ENCODE measurements around the gene WDR37.

The WDR37 gene

DNA sequence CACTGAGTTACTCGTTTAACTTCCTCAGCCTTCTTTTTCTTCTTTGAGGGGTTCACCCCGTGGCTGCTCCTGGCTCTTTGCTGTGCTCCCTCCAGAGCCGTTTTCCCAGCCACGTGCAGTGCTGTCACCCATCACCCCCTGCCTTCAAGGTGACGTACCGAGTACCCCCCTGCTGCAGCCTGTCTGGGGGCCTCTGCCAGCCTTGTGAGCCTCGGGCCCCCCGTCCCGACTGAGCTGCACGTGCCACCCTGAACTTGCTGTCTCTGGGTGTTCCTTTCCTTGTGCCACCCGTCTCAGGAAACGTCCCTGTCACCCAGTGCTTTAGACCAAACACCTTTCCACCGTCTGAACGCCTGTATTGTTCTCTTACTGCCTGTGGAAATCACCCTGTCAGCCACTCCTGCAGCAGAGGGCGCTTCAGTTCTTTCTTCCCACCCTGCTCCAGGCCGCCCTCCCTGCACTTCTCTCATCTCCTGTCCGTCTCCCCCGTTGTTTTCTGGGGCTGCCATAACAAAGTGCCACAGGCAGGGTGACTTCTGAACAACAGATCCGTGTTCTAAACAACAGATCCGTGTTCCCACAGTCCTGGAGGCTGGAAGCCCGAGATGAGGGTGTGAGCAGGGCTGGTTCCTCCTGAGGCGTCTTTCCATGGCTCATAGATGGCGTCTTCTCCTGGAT, 44.6 kb downstream of the WDR37 start:
- ChIA-PET POLR2A (no interaction called here), CTCF (interaction anchor here (1.0 kb wide), 1 partner anchor 9 kb away, joined by 4 read pairs; no protein-coding TSS in a partner anchor)
- Histone ChIP-seq H3K4me3 (ENCODE audit: control insufficient read depth in 1 of 7, extremely low read depth in 1 of 7, insufficient read depth in 4 of 7, low read depth in 2 of 7, low read length in 6 of 7) (no peak overlapping the region), H3K27me3 (replicated peaks in 2 of 5; ENCODE audit: control insufficient read depth in 4 of 5, insufficient read depth in 5 of 5, low read length in 4 of 5) (no peaks in the 10 kb centered on the region), H3K9me3 (ENCODE audit: control extremely low read depth in 1 of 5, control insufficient read depth in 4 of 5, insufficient read depth in 2 of 5, low read depth in 1 of 5, low read length in 4 of 5) (no peaks in the 10 kb centered on the region), H3K27ac (ENCODE audit: insufficient read depth in 1 of 2, low read depth in 1 of 2, low read length in 2 of 2, poor library complexity in 1 of 2, severe bottlenecking in 2 of 2) (no peak overlapping the region), H3K4me1 (ENCODE audit: control extremely low read depth in 1 of 4, control insufficient read depth in 4 of 4, insufficient read depth in 4 of 4, low read length in 3 of 4) (no peaks in the 10 kb centered on the region), H3K36me3 (ENCODE audit: control insufficient read depth in 4 of 4, insufficient read depth in 4 of 4, low read length in 3 of 4) (peaks cover 8 to 87% (median 75%) of the 10 kb centered on the region in 4 experiments)
- 92% methylated on average over 23 of the region's 23 CpGs for WGBS (ENCODE audit: insufficient coverage)
- DNase-seq, result no peak

GRCh38 chr10:1101946-1102345, 45.8 kb downstream of the WDR37 start:
- H3K27ac ChIP-seq (ENCODE audit: insufficient read depth in 1 of 2, low read depth in 1 of 2, low read length in 2 of 2, poor library complexity in 1 of 2, severe bottlenecking in 2 of 2), result no peak overlapping the region
- H3K36me3 ChIP-seq (ENCODE audit: control insufficient read depth in 4 of 4, insufficient read depth in 4 of 4, low read length in 3 of 4), result peaks cover 4 to 85% (median 78%) of the 10 kb centered on the region in 4 experiments
- H3K4me3 ChIP-seq (ENCODE audit: control insufficient read depth in 1 of 7, extremely low read depth in 1 of 7, insufficient read depth in 4 of 7, low read depth in 2 of 7, low read length in 6 of 7), result no peak overlapping the region
- WGBS (ENCODE audit: insufficient coverage), result 98% methylated on average over 37 of the region's 37 CpGs
- H3K4me1 ChIP-seq (ENCODE audit: control extremely low read depth in 1 of 4, control insufficient read depth in 4 of 4, insufficient read depth in 4 of 4, low read length in 3 of 4), result no peaks in the 10 kb centered on the region
- DNase-seq, result no peak
- ChIA-PET CTCF (no interaction called here), POLR2A (no interaction called here)
- H3K9me3 ChIP-seq (ENCODE audit: control extremely low read depth in 1 of 5, control insufficient read depth in 4 of 5, insufficient read depth in 2 of 5, low read depth in 1 of 5, low read length in 4 of 5), result no peaks in the 10 kb centered on the region
- H3K27me3 ChIP-seq (replicated peaks in 2 of 5; ENCODE audit: control insufficient read depth in 4 of 5, insufficient read depth in 5 of 5, low read length in 4 of 5), result no peaks in the 10 kb centered on the region

DNA sequence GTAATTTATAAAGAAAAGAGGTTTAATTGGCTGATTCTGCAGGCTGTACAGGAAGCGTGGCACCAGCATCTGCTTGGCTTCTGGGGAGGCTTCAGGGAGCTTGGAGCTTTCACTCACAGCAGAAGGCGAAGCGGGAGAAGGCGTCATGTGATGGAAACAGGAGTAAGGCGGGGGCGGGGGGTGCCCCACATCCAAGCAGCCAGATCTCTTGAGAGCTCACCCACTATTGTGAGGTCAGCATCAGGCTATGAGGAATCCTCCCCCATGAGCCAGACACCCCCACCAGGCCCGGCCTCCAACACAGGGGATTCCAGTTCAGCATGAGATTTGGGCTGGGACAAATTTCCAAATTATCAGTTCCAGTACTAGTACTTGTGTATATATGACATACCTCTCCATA, 46.2 kb downstream of the WDR37 start:
- H3K4me1 ChIP-seq (ENCODE audit: control extremely low read depth in 1 of 4, control insufficient read depth in 4 of 4, insufficient read depth in 4 of 4, low read length in 3 of 4), result no peaks in the 10 kb centered on the region
- peaks cover 4 to 85% (median 78%) of the 10 kb centered on the region in 4 experiments for H3K36me3 ChIP-seq (ENCODE audit: control insufficient read depth in 4 of 4, insufficient read depth in 4 of 4, low read length in 3 of 4)
- POLR2A ChIA-PET, result no interaction called here
- CTCF ChIA-PET, result no interaction called here
- 96% methylated on average over 4 of the region's 7 CpGs for WGBS (ENCODE audit: insufficient coverage)
- no peaks in the 10 kb centered on the region for H3K27me3 ChIP-seq (replicated peaks in 2 of 5; ENCODE audit: control insufficient read depth in 4 of 5, insufficient read depth in 5 of 5, low read length in 4 of 5)
- no peaks in the 10 kb centered on the region for H3K9me3 ChIP-seq (ENCODE audit: control extremely low read depth in 1 of 5, control insufficient read depth in 4 of 5, insufficient read depth in 2 of 5, low read depth in 1 of 5, low read length in 4 of 5)
- H3K4me3 ChIP-seq (ENCODE audit: control insufficient read depth in 1 of 7, extremely low read depth in 1 of 7, insufficient read depth in 4 of 7, low read depth in 2 of 7, low read length in 6 of 7), result no peak overlapping the region
- no peak for DNase-seq
- H3K27ac ChIP-seq (ENCODE audit: insufficient read depth in 1 of 2, low read depth in 1 of 2, low read length in 2 of 2, poor library complexity in 1 of 2, severe bottlenecking in 2 of 2), result no peak overlapping the region

GRCh38 chr10:1102831-1103230, 46.6 kb downstream of the WDR37 start:
- H3K4me1 ChIP-seq (ENCODE audit: control extremely low read depth in 1 of 4, control insufficient read depth in 4 of 4, insufficient read depth in 4 of 4, low read length in 3 of 4), result no peaks in the 10 kb centered on the region
- H3K9me3 ChIP-seq (ENCODE audit: control extremely low read depth in 1 of 5, control insufficient read depth in 4 of 5, insufficient read depth in 2 of 5, low read depth in 1 of 5, low read length in 4 of 5), result no peaks in the 10 kb centered on the region
- H3K27me3 ChIP-seq (replicated peaks in 2 of 5; ENCODE audit: control insufficient read depth in 4 of 5, insufficient read depth in 5 of 5, low read length in 4 of 5), result no peaks in the 10 kb centered on the region
- H3K4me3 ChIP-seq (ENCODE audit: control insufficient read depth in 1 of 7, extremely low read depth in 1 of 7, insufficient read depth in 4 of 7, low read depth in 2 of 7, low read length in 6 of 7), result no peak overlapping the region
- POLR2A ChIA-PET, result no interaction called here
- peaks cover 6 to 86% (median 78%) of the 10 kb centered on the region in 4 experiments for H3K36me3 ChIP-seq (ENCODE audit: control insufficient read depth in 4 of 4, insufficient read depth in 4 of 4, low read length in 3 of 4)
- 100% methylated on average over 1 of the region's 2 CpGs for WGBS (ENCODE audit: insufficient coverage)
- no peak overlapping the region for H3K27ac ChIP-seq (ENCODE audit: insufficient read depth in 1 of 2, low read depth in 1 of 2, low read length in 2 of 2, poor library complexity in 1 of 2, severe bottlenecking in 2 of 2)
- DNase-seq, result no peak
- CTCF ChIA-PET, result no interaction called here

GRCh38 chr10:1103551-1103950, 47.4 kb downstream of the WDR37 start:
- POLR2A ChIA-PET, result no interaction called here
- Histone ChIP-seq H3K27me3 (replicated peaks in 2 of 5; ENCODE audit: control insufficient read depth in 4 of 5, insufficient read depth in 5 of 5, low read length in 4 of 5) (no peaks in the 10 kb centered on the region), H3K36me3 (ENCODE audit: control insufficient read depth in 4 of 4, insufficient read depth in 4 of 4, low read length in 3 of 4) (peaks cover 6 to 91% (median 82%) of the 10 kb centered on the region in 4 experiments), H3K4me3 (ENCODE audit: control insufficient read depth in 1 of 7, extremely low read depth in 1 of 7, insufficient read depth in 4 of 7, low read depth in 2 of 7, low read length in 6 of 7) (no peak overlapping the region), H3K9me3 (ENCODE audit: control extremely low read depth in 1 of 5, control insufficient read depth in 4 of 5, insufficient read depth in 2 of 5, low read depth in 1 of 5, low read length in 4 of 5) (no peaks in the 10 kb centered on the region), H3K4me1 (ENCODE audit: control extremely low read depth in 1 of 4, control insufficient read depth in 4 of 4, insufficient read depth in 4 of 4, low read length in 3 of 4) (no peaks in the 10 kb centered on the region), H3K27ac (ENCODE audit: insufficient read depth in 1 of 2, low read depth in 1 of 2, low read length in 2 of 2, poor library complexity in 1 of 2, severe bottlenecking in 2 of 2) (no peak overlapping the region)
- DNase-seq, result no peak
- over 99% methylated on average over 17 of the region's 18 CpGs for WGBS (ENCODE audit: insufficient coverage)
- CTCF ChIA-PET, result no interaction called here

- DNase-seq, result no peak
- POLR2A ChIA-PET, result no interaction called here
- Histone ChIP-seq H3K27ac (ENCODE audit: insufficient read depth in 1 of 2, low read depth in 1 of 2, low read length in 2 of 2, poor library complexity in 1 of 2, severe bottlenecking in 2 of 2) (no peak overlapping the region), H3K27me3 (replicated peaks in 2 of 5; ENCODE audit: control insufficient read depth in 4 of 5, insufficient read depth in 5 of 5, low read length in 4 of 5) (no peaks in the 10 kb centered on the region), H3K4me1 (ENCODE audit: control extremely low read depth in 1 of 4, control insufficient read depth in 4 of 4, insufficient read depth in 4 of 4, low read length in 3 of 4) (no peaks in the 10 kb centered on the region), H3K4me3 (ENCODE audit: control insufficient read depth in 1 of 7, extremely low read depth in 1 of 7, insufficient read depth in 4 of 7, low read depth in 2 of 7, low read length in 6 of 7) (no peak overlapping the region), H3K36me3 (ENCODE audit: control insufficient read depth in 4 of 4, insufficient read depth in 4 of 4, low read length in 3 of 4) (peaks cover 8 to 89% (median 79%) of the 10 kb centered on the region in 4 experiments), H3K9me3 (ENCODE audit: control extremely low read depth in 1 of 5, control insufficient read depth in 4 of 5, insufficient read depth in 2 of 5, low read depth in 1 of 5, low read length in 4 of 5) (no peaks in the 10 kb centered on the region)
- 97% methylated on average over 11 of the region's 14 CpGs for WGBS (ENCODE audit: insufficient coverage)
- CTCF ChIA-PET, result interaction anchor here (1.2 kb wide), 1 partner anchor 264 kb away, joined by 5 read pairs; no protein-coding TSS in a partner anchor
Measured at GRCh38 chr10:1104971-1105370, 48.8 kb downstream of the WDR37 start.

- H3K4me3 ChIP-seq (ENCODE audit: control insufficient read depth in 1 of 7, extremely low read depth in 1 of 7, insufficient read depth in 4 of 7, low read depth in 2 of 7, low read length in 6 of 7), result no peak overlapping the region
- CTCF ChIA-PET, result interaction anchor here (1.1 kb wide), 1 partner anchor 38 kb away, joined by 3 read pairs; no protein-coding TSS in a partner anchor
- 94% methylated on average over 13 of the region's 15 CpGs for WGBS (ENCODE audit: insufficient coverage)
- H3K27ac ChIP-seq (ENCODE audit: insufficient read depth in 1 of 2, low read depth in 1 of 2, low read length in 2 of 2, poor library complexity in 1 of 2, severe bottlenecking in 2 of 2), result no peak overlapping the region
- POLR2A ChIA-PET, result no interaction called here
- peaks cover 0 to 3% (median 0%) of the 10 kb centered on the region in 4 experiments for H3K4me1 ChIP-seq (ENCODE audit: control extremely low read depth in 1 of 4, control insufficient read depth in 4 of 4, insufficient read depth in 4 of 4, low read length in 3 of 4)
- no peaks in the 10 kb centered on the region for H3K9me3 ChIP-seq (ENCODE audit: control extremely low read depth in 1 of 5, control insufficient read depth in 4 of 5, insufficient read depth in 2 of 5, low read depth in 1 of 5, low read length in 4 of 5)
- peaks cover 8 to 86% (median 76%) of the 10 kb centered on the region in 4 experiments for H3K36me3 ChIP-seq (ENCODE audit: control insufficient read depth in 4 of 4, insufficient read depth in 4 of 4, low read length in 3 of 4)
- no peaks in the 10 kb centered on the region for H3K27me3 ChIP-seq (replicated peaks in 2 of 5; ENCODE audit: control insufficient read depth in 4 of 5, insufficient read depth in 5 of 5, low read length in 4 of 5)
- no peak for DNase-seq
Measured at GRCh38 chr10:1107004-1107403, 50.8 kb downstream of the WDR37 start.
